BJ (cell line): ENCODE results near the gene HSPA4. TPM values are rescaled to one million over a fixed set of nuclear protein-coding genes. Genes with fewer than 3 reads are reported as not detected.

Source experiments
- CTCF ChIA-PET: fragments of 350-600 bp; formaldehyde crosslinking; extraction: SDS; loops from one replicate; lab custom pipeline; 2021; ENCODE audit warnings: antibody characterized with exemption, inconsistent platforms; lab: Yijun Ruan, JAX
- POLR2A ChIA-PET: fragments of 300-600 bp; sonication (Branson Sonifier 250); formaldehyde crosslinking; extraction: SDS; loops from one replicate; lab custom pipeline; 2021; ENCODE audit warnings: antibody characterized with exemption; lab: Charles Lee
- DNase-seq: peaks from one replicate; pipeline ENCODE4 v3.0.0-alpha.2; 2011; ENCODE audit warnings: low read depth
- H3K27me3 ChIP-seq: 2 replicates; pipeline ENCODE4 v1.6.0; 2011; ENCODE audit warnings: low read length; ENCODE audit not compliant: control insufficient read depth, insufficient read depth
- H3K36me3 ChIP-seq: 2 replicates; pipeline ENCODE4 v1.5.1; 2011; ENCODE audit warnings: low read length; ENCODE audit not compliant: control insufficient read depth, insufficient read depth
- H3K4me3 ChIP-seq: 2 replicates; pipeline ENCODE4 v1.5.1; 2011; ENCODE audit warnings: low read depth, mild to moderate bottlenecking, control low read depth, low read length
- polyA plus RNA-seq: library from polyadenylated mRNA; depleted of rRNA; stranded (reverse); fragments of >200 nt; gene quantifications from 2 replicates; pipeline ENCODE4 v1.2.3, GENCODE V29; 2011
- TF ChIP-seq, protein P1 (sequence below): IDR thresholded peaks from 2 replicates; pipeline ENCODE4 v1.5.1; 2011; ENCODE audit warnings: low read depth, mild to moderate bottlenecking, control low read depth, inconsistent platforms, low read length, moderate library complexity; ENCODE audit not compliant: insufficient read depth

HSPA4 gene
- polyA plus RNA-seq, 1 experiment, result 16.8 TPM

DNA sequence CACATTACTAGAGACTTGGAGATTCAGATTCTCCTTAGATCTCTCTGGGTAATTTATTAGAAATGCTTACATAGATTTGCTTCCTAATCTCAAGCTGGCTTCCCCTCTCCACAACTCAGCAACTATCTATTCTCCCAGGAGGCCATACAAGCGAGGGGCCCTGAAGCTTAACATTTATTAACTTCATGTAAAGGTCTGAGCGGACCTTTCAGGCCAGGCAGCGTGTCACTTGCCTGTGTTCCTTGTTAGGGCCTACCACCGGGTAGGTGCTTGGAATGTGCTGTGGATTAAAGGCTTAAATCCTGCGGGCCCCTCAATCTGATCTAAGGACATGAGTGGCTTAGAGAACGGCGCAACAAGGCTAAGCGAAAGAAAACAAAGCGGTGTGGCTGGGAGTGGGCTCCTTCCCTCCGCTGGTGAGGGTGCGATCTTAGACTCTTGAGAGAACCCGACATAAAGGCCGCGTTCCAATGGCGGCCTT is 712 bp upstream of the HSPA4 start:
- ChIA-PET POLR2A (interaction anchor here (1.2 kb wide), 1 partner anchor 25 kb away, joined by 4 read pairs; no protein-coding TSS in a partner anchor), CTCF (interaction anchor here (0.9 kb wide), 1 partner anchor 168 kb away, joined by 3 read pairs; no protein-coding TSS in a partner anchor)
- TF ChIP-seq, protein P1, sequence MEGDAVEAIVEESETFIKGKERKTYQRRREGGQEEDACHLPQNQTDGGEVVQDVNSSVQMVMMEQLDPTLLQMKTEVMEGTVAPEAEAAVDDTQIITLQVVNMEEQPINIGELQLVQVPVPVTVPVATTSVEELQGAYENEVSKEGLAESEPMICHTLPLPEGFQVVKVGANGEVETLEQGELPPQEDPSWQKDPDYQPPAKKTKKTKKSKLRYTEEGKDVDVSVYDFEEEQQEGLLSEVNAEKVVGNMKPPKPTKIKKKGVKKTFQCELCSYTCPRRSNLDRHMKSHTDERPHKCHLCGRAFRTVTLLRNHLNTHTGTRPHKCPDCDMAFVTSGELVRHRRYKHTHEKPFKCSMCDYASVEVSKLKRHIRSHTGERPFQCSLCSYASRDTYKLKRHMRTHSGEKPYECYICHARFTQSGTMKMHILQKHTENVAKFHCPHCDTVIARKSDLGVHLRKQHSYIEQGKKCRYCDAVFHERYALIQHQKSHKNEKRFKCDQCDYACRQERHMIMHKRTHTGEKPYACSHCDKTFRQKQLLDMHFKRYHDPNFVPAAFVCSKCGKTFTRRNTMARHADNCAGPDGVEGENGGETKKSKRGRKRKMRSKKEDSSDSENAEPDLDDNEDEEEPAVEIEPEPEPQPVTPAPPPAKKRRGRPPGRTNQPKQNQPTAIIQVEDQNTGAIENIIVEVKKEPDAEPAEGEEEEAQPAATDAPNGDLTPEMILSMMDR, result no peak
- H3K36me3 ChIP-seq, result no peaks in the 10 kb centered on the region
- DNase-seq, result no peak
- H3K4me3 ChIP-seq, result peak overlapping the region; percentile 84
- no peaks in the 10 kb centered on the region for H3K27me3 ChIP-seq

DNA sequence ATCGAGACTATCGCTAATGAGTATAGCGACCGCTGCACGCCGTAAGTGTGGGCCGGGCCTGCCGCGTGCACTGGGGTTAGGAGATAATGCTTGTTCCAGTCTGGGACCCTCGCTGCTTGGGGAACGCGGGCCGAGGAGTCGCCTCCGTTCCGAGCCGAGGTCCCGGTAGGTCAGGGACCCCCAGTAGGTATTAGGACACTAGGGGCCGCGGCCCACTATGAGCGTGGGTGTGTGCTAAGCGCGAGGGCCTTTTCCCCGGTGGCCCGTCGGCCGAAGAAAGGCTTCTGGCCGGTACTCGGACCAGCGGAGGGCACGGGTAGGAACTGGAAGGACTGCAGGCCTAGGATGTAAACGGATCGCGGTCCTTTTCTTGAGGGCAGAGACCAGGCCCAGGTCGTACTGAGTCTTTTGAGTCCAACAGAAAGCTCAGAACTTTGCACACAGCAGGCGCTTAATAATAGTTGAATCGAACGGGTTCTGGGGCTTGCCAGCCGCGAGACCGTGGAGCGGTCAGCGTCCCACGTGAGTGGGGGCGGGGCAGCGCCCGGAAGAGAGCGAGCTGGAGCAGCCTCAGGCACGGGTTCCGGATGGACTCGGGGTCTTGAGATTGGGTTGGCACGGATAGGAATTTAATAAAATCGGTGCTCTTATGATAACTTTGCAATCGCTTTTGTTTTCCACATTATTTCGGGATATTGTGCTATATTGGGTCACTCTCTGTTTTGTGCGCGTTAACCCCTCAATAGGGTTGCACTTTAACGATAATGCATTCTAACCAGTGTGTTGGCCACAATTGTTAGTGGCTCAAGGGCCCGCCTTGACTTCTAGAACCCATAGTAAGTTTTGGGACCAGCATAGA is 733 bp downstream of the HSPA4 start:
- Histone ChIP-seq H3K36me3 (no peaks in the 10 kb centered on the region), H3K4me3 (peak overlapping the region; percentile 84), H3K27me3 (no peaks in the 10 kb centered on the region)
- POLR2A ChIA-PET, result interaction anchor here (0.6 to 1.2 kb wide), 2 partner anchors 23 to 91 kb away, joined by 3 to 4 read pairs; no protein-coding TSS in a partner anchor
- TF ChIP-seq, protein P1, result no peak
- CTCF ChIA-PET, result interaction anchor here (1.2 kb wide), 1 partner anchor 175 kb away, joined by 3 read pairs; no protein-coding TSS in a partner anchor
- DNase-seq, result no peak

DNA sequence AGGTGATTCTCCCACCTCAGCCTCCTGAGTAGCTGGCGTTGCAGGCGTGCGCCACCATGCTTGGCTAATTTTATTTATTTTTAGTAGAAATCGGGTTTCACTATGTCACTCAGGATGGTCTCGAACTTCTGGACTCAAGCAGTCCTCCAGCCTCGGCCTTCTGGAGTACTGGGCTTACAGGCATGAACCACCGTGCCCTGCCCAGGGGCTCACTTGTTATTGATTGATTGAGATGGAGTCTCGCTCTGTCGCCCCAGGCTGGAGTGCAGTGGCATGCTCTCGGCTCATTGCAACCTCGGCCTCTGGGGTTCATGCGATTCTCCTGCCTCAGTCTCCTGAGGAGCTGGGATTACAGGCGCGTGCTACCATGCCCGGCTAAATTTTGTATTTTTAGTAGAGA is 1.6 kb downstream of the HSPA4 start:
- no peak for DNase-seq
- POLR2A ChIA-PET, result no interaction called here
- Histone ChIP-seq H3K27me3 (no peaks in the 10 kb centered on the region), H3K4me3 (peak overlapping the region; percentile 84), H3K36me3 (no peaks in the 10 kb centered on the region)
- CTCF ChIA-PET, result no interaction called here
- TF ChIP-seq, protein P1, result no peak

DNA sequence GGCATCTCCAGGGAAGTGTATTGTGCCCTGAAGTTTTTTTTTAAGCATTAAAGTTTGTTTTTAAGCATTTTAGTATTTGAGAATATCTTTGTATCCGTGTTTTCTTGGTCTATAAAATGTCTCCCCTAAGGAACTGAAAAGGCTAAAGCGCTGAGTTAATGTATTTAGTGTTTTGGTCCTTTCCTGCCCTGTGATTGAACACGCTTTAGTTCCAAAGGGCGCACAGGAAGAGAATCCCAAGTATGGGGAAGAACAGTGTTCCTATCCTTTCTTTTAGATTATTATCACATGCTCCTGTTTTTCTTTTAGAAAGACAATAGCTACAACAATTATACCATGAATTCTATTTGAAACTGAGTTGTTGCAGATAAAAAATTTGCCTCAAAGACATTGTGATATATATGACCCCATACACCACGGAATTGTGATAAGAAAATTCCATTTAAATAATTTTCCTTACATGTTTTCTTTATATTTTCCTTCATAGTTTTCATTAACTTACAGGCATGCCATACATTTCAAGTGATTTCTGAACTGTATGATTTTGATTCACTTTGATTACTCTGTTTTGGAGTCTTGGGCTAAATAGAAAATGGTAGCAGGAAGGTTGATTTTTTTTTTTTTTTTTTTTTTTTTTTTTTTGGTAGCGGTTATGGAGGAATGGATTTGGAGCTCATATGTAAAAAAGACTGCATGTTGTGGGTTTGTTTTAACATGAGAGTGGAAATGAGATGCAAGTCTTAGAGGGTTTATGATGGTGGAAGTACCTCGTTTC is 3.1 kb downstream of the HSPA4 start:
- no peak for DNase-seq
- POLR2A ChIA-PET, result no interaction called here
- CTCF ChIA-PET, result interaction anchor here (1.0 kb wide), 1 partner anchor 941 kb away, joined by 3 read pairs; no protein-coding TSS in a partner anchor

More for the DNA sequence above, 3.1 kb downstream of the HSPA4 start:
- Histone ChIP-seq H3K27me3 (no peaks in the 10 kb centered on the region), H3K4me3 (no peak overlapping the region), H3K36me3 (no peaks in the 10 kb centered on the region)
- TF ChIP-seq, protein P1, result no peak
